Muscle of arm (tissue), 12 donors: Measurements from ENCODE around the gene NEK3. TPM values are rescaled to one million over a fixed set of nuclear protein-coding genes. Genes with fewer than 3 reads are reported as not detected.
"Not testable (repeated sequence)": the region's sequence is repeated elsewhere in the genome, so short reads cannot be mapped to it uniquely, and the experiment has no call there.

Experiments used
- DNase-seq: peaks from one replicate; pipeline ENCODE4 v3.0.0-alpha.2; 2013
- polyA plus RNA-seq, 12 donors: library from polyadenylated mRNA; unstranded; fragments of 120-200 nt; gene quantifications; one replicate each; pipeline ENCODE4 v1.2.1, GENCODE V29; 2013; ENCODE audit not compliant: insufficient read length in 12 of 12

Gene NEK3
- polyA plus RNA-seq, 12 donors = 8.6 to 63.5 (median 20.4) TPM; not detected in 1

GRCh38 chr13:52171686-52172085 is 12.3 kb upstream of the NEK3 start:
- DNase-seq = not testable (repeated sequence)

GRCh38 chr13:52170828-52171391 is 11.5 kb upstream of the NEK3 start:
- not testable (repeated sequence) for DNase-seq

- DNase-seq = no peak
Measured at GRCh38 chr13:52169839-52170238, 10.4 kb upstream of the NEK3 start.

GRCh38 chr13:52165411-52165810 is 6.0 kb upstream of the NEK3 start:
- DNase-seq = no peak

GRCh38 chr13:52164989-52165388 is 5.6 kb upstream of the NEK3 start:
- no peak for DNase-seq

GRCh38 chr13:52163878-52164277 is 4.5 kb upstream of the NEK3 start:
- not testable (repeated sequence) for DNase-seq

- DNase-seq = no peak
Measured at GRCh38 chr13:52162279-52163101, 3.1 kb upstream of the NEK3 start.

GRCh38 chr13:52161181-52161646 is 1.8 kb upstream of the NEK3 start:
- DNase-seq = no peak

GRCh38 chr13:52160506-52160905 is 1.1 kb upstream of the NEK3 start:
- DNase-seq = no peak

- no peak for DNase-seq
Measured at GRCh38 chr13:52160053-52160452, 656 bp upstream of the NEK3 start.

- peak; percentile 56 for DNase-seq
Measured at GRCh38 chr13:52158629-52159158, 703 bp downstream of the NEK3 start.

GRCh38 chr13:52156724-52157261 is 2.6 kb downstream of the NEK3 start:
- no peak for DNase-seq

GRCh38 chr13:52155177-52155576 is 4.2 kb downstream of the NEK3 start:
- no peak for DNase-seq

GRCh38 chr13:52147225-52147624 is 12.2 kb downstream of the NEK3 start:
- no peak for DNase-seq

- DNase-seq = no peak
Measured at GRCh38 chr13:52141299-52141698, 18.1 kb downstream of the NEK3 start.

GRCh38 chr13:52137489-52137888 is 21.9 kb downstream of the NEK3 start:
- DNase-seq = no peak

- no peak for DNase-seq
Measured at GRCh38 chr13:52136763-52137162, 22.6 kb downstream of the NEK3 start.

- DNase-seq = no peak
Measured at GRCh38 chr13:52130641-52131040, 28.8 kb downstream of the NEK3 start.

GRCh38 chr13:52128714-52129700 is 30.4 kb downstream of the NEK3 start, which contains the start of gene NEK5:
NEK5 (minus strand) TSS chr13:52129073; CDS start chr13:52127482, 1,591 bp downstream.
- DNase-seq = peak; percentile 53

- DNase-seq = peak; percentile 73
Measured at GRCh38 chr13:52127783-52128702, 31.4 kb downstream of the NEK3 start.
